ENCODE data around the gene MESP1. TPM values are rescaled to one million over a fixed set of nuclear protein-coding genes. Genes with fewer than 3 reads are reported as not detected.
"Not testable (repeated sequence)": the region's sequence is repeated elsewhere in the genome, so short reads cannot be mapped to it uniquely, and the experiment has no call there.

MESP1 gene, protein sequence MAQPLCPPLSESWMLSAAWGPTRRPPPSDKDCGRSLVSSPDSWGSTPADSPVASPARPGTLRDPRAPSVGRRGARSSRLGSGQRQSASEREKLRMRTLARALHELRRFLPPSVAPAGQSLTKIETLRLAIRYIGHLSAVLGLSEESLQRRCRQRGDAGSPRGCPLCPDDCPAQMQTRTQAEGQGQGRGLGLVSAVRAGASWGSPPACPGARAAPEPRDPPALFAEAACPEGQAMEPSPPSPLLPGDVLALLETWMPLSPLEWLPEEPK
- total RNA-seq = 0.44 TPM

DNA sequence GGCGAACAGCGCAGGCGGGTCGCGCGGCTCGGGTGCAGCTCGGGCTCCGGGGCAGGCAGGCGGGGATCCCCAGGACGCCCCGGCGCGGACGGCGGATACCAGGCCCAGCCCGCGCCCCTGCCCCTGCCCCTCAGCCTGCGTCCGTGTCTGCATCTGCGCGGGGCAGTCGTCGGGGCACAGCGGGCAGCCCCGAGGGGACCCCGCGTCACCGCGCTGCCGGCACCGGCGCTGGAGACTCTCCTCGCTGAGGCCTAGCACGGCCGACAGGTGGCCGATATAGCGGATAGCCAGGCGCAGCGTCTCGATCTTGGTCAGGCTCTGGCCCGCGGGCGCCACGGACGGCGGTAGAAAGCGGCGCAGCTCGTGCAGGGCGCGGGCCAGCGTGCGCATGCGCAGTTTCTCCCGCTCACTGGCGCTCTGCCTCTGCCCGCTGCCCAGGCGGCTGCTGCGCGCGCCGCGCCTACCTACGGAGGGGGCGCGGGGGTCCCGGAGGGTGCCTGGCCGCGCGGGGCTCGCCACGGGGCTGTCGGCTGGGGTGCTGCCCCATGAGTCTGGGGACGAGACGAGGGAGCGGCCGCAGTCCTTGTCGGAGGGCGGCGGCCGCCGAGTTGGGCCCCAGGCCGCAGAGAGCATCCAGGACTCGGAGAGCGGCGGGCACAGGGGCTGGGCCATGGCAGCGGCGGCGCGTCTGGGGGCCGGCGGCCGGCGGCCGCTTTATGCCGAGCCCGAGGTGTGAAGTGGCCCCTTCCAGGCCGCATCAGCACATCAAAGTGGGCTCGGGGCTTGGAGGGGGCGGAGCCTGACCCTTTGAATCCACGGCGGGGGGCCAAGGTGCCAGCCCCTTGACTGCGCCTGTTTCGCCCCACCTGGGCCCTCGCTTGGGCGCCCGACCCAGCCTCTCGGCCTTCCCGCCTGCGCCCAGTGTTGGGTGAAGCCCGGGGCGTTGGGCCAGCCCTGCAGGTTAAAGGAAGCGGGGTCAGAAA lies at the start of gene MESP1:
TSS of gene MESP1 (minus strand) at position 690 of the 983 bp plus-strand sequence. CDS start at position 672, 18 bp downstream.
- peak; percentile 89 for ATAC-seq

DNA sequence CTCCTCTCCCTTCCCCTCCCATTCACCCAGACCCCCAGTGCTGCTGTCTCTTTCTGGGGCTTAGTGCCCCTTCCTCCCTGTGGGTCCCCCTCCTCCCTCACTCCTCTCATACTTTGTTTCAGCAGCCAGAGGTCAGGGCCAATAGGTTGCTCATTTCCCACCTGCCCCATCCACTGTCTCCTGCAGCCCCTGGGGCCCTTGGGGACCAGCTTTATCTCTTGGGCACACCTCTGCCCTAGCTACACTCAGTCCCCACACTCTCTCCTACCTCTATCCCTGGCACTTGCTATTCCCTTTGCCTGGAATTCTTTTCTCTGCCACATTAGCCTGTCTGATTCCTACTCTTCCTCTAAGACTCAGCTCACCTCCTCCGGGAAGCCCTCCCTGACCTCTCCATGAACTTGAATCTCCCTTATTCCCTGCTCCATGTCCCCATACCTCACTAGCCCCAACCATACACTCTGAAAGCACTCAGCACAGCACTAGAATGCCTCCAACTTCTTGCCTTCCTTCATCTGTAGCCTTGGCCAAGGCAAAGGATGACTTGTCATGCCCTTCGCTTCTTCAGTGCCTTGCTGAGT lies 49.0 kb upstream of the MESP1 start:
- no peak for ATAC-seq

DNA sequence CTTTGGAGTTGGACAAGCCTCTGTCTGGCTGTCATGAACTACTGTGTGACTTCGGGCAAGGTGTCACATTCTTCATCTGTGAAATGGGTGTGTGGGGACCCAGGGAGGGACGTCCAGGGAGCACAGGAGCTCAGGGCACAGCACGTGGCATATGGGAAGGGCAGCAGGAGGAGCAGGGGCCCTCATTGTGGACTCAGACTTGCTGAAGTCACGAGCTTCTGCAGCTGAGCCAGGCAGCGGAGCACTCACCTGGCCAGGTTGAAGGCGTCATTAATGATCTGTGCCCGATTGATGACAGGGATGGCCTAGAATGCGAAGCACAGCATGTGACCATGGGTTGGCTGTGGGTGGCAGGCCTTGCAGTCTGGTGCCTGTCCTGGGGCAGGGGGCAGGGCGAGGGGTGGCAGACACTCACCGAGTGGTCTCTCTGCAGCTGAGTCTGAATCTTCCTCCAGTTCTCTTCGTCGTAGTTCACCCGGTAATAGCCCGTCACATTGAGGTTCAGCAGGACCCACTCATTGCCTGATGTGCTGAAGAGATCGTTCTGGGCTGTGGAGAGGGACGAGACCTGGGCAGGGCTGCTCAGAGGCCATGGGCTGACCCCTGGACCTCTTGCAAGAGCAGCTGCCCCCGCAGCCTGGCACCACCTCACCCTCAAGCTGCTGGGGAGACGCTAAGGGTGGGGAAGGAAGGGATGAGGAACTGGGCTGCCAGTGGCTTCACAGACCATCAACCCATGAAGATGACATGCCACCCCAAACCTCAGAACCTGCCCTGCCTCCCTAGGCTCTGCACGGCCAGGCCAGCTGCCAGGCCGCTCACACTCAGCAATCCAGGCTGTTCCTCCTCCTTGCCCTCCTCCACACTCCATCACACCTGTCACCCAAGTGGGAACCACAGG lies 48.2 kb upstream of the MESP1 start:
- ATAC-seq = no peak

DNA sequence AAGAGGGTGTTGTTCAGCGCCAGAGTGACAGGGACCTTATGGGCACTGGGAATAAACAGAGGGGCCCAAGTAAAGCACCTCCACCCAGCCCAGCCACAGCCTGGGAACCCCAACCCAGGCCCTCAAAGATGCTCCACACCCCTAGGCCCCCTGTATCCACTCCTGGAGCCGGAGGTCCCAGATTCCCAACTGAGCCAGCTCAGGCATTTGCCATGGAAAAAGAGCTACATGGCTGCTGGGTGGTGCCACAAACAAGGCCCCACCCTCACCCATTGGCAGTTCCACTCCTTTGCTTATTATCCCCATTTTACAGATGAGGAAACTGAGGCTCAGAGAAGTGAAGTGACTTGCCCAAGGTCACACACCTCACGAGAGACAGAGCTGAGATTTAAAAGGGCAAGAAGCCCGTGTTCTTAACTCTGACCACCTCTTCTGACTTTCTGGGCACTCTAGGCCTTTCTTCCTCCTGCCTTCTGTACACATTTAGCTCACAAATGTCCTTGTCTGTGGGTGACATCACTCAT lies 46.7 kb upstream of the MESP1 start:
- ATAC-seq = no peak

DNA sequence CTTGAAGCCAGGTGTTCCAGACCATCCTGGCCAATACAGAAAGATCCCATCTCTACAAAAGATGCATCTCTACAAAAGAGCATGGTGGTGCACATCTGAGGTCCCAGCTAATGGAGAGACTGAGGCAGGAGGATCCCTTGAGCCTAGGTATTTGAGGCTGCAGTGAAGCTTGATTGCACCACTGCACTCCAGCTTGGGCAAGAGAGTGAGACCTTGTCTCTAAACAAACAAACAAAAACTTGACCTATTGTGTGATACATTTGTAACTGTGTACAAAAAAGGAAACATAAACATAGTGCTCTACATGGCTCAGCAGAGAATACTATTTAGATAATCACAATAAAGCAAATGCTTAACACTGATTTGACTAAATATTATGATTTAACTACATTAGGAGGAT lies 44.9 kb upstream of the MESP1 start:
- no peak for ATAC-seq

DNA sequence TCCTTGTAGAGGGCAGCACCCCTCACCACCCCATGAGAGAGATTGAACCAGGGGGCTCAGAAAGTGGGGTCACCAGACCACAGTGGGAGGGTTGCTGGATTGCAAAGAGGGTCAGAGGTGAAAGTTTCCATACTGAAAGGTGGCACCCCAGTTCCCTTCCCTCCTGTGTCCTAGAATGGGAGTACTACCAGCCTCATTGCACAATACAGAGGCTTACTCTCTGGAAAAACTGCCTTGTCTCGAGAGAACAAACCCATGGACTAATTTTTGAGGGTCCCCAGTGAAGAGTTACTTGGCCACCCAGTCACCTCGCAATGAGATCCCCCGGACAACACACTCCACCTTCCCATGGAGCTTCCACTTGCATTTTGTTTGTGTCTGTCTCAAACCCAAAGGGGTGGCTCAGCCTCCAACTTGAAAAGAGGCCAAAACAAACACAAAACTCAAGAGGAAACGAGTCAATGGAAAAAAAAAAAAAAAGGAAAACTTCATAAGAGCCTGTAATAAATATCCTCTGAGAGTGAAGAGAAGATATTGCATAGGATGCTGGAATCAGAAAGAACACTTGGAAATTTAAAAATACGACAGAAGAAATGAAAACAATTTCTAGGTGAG lies 43.7 kb upstream of the MESP1 start:
- ATAC-seq = no peak

DNA sequence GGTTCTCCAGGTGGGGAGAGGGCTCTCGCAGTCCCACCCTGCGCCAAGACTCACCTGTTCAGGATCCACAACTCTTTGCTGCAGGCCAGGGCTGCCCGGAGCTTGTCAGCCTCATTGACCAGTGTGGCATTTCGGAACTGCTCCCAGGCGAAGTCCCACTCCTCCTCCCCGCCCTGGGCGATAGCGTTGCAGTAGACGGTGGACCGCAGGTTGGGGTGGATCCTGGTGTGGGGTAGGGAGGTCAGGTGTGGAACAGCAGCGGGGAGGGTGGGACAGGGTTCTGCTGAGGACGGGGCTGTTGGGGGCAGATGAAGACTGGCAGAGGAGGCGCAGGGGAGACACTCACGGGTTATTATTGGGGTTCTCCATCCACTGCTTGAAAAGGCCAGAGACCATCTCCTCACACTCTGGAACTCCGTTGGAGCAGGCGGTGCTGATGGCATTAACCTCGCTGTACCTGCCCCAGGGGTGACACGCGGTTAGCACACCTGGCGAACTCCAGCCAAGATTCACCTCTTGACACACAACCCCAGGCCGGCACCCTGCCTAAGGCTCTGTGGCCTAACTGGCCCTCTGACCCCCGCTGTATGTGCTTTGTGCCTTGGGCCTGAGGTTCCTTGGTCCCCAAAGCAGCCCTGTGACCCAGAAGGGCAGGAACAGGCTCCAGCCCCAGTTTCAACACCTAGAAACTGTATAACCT lies 41.2 kb upstream of the MESP1 start:
- no peak for ATAC-seq

DNA sequence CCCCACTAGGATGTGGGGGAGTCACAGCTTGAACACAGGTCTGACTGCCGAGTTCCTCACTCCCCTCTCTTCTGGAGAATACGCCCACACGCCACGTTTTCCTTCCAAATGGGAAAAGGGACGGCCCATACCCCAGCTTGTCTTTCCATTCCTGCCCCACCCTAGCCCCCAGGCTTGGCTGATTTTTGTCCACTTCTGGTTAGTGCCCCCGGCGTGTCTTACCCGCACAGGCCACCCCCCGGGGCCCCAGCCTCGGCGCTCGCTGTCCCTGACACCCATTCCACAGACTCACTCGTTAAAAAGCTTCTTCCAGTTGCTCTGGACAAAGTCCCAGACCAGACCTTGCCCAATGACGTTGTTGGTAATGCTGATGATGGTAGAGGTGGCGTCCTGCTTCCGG lies 39.6 kb upstream of the MESP1 start:
- no peak for ATAC-seq

DNA sequence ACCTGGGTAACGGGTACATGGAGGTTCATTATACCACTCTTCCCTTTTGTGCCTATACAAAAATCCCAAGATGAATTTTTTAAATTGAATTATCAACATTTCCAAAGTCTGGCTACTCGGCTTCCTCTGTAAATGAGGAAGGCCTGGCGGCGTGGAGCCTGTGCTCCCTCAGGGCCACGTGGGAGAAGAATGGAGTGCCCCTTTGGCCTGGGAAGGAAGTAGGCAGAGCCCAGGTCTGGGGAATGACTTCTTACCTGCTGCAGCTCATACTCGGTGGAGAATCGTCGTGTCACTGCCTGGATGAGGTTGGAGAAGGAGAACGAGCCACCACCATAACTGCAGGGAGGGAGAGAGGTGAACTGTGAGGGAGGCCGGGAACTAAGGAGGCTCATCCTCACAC lies 39.2 kb upstream of the MESP1 start:
- no peak for ATAC-seq

DNA sequence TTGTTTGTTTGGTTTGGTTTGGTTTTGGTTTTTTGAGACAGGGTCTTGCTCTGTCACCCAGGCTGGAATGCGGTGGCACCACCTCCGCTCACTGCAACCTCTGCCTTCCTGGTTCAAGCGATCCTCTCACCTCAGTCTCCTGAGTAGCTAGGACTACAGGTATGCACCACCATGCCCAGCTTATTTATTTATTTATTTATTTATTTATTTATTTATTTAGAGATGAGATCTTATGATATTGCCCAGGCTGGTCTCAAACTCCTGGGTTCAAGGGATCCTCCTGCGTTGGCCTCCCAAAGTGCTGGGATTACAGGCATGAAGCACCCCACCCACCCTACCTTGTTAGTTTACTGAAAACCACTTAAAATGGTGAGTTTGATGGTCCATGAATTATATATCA lies 37.5 kb upstream of the MESP1 start:
- not testable (repeated sequence) for ATAC-seq

DNA sequence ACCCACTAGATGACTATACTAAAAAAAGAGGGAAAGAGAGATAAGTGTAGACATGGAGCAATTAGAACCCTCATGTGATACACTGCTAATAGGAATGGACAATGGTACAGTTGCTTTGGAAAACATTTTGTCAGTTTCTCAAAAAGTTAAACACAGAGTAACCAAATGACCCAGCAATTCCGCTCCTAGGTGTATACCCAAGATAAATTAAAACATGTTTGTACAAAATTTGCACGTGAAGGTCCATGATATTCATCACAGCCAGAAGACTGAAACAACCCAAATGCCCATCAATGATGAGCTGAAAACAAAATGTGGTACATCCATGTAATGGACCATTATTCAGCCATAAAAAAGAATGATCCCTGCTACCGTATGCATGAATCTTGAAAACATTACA lies 36.9 kb upstream of the MESP1 start:
- ATAC-seq = no peak

DNA sequence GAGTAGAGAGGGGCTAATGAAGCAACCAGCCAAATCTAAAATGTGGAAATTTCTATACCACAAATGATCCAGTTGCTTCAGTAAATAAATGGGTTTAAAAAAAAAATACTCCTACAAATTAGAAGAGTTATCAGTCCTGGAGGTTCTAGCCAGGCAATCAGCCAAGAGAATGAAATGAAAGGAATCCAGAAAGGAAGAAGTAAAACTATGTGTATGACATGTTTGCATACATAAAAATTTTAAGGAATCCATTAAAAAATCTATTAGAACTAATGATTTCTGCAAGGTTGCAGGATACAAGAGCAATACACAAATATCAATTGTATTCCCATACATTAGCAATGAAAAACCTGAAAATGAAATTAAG lies 34.7 kb upstream of the MESP1 start:
- ATAC-seq = no peak

DNA sequence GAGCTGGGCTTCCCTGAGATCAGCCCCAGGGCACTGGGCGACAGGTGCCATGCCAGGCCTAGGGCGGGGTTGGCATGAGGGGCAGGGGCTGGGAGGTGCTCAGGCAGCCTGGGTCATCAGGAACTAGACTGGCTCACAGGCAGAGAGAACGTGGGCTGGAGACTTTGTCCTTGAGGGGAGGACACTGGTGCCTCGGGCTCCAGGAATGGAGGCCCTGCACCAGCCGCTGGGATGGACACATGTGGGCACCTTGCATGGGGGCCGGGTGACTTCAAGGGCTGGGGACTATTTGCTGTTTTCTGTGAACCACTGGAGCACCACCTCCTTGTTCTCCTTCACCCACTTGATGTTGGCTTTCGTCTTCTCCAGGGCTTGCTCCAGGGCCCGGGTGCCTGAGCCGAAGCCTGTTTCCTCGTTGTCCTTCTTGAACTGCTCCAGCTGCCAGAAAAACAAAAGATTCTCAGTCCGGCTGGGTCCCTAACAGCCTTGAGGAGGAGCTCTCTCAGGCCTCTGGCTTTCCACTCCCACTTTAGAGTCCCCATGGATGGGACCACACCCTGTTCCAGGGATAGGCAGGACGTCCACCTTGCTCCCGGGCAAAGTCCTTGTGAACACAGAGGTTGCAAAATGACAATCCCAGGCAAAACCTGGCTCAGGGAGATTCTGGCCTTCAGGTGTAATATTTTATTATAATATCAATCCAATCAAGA lies 34.2 kb upstream of the MESP1 start:
- ATAC-seq = no peak

DNA sequence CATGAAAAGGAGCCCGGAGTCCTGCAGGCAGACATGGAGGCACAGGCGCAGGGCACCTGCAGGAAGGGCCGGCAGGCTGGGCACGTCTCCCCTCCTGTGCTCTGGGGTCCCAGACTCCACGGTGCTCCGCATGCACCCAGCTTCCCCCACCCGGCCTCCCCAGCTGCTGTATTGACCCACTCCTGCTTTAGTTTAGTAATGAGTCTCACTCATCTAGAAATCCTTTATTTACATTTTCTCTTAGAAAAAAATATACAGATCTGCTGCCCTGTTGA lies 33.6 kb upstream of the MESP1 start:
- no peak for ATAC-seq

DNA sequence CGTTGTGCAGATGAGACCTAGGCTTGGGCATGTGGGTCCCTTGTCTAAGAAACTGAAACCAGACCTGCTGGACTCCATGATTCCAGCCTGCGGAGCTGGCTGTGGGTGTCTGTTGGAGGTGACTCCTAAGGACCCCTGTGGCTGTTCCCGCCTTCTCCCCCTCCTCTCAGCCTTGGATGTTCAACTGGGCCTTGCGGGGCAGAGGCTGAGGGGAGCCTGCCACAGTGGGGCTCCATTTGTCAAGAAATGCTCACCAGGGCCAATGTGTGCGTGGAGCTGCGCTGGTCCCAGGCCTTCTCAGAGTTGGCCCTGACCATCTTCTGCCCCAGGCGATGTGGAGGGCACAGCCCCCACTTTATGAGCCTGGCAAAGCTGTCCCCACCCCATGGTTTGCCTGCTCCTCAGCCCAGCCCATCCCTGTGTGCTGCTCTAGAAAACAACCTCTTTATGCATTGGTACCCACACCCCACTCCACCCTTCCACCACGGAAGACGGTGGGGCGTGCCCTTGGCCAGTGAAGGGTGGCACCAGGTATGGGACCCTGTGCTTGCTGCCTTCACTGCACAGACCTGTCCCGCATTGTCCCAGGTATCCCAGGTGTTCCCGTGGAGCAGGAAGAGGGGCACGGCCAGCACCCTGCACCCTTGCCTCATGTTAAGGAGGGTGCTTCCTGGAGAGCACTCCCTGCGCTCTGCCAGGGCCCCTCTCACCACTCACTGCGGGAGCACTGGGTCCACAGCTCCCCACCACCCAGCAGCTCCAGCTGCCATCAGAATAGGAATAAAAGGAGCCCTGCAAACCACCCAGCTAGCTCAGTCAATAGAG lies 33.0 kb upstream of the MESP1 start:
- no peak for ATAC-seq

DNA sequence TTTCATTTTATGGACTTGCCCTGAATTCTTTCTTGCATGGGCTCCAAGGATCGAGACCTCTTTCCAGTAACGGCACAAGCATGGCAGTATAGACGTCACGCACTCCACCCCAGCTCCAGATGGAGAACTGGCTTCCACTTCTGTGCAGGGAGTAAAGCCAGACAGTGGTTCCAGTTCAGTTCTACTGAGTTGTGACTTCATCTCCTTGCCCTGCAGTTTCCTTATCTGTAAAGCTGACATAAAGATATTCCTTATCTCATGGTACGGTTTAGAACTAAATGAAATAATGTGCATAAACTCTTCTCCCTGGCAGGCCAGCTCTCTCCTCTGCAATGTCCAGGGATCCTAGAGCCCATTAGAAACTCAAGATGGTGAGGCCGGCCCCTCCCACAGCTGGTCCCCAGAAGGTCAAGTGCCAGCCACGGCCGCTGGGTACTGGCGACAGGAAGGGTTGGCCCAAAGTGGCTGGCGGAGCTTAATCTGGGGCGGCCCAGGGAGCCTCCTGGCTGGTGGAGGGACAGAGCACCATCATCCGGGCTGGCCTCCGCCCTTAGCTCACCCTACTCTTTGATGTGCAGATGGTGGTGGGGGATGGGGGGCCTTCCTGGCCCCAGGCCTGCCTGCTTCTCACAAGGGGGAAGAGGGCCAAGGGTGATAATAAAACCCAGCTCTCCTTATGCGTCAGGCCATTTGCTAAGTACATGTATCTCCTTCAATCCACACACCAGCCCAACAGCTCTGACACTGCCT lies 32.2 kb upstream of the MESP1 start:
- ATAC-seq = no peak

DNA sequence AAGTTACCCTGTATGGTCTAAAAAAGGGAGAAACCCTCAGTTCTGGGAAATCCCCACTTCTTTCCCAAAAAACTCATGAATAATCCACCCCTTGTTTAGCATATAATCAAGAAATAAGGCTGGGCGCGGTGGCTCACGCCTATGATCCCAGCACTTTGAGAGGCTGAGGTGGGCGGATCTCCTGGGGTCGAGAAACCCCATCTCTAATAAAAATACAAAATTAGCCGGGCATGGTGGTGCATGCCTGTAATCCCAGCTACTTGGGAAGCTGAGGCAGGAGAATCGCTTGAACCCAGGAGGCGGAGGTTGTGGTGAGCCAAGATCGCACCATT lies 31.5 kb upstream of the MESP1 start:
- not testable (repeated sequence) for ATAC-seq

DNA sequence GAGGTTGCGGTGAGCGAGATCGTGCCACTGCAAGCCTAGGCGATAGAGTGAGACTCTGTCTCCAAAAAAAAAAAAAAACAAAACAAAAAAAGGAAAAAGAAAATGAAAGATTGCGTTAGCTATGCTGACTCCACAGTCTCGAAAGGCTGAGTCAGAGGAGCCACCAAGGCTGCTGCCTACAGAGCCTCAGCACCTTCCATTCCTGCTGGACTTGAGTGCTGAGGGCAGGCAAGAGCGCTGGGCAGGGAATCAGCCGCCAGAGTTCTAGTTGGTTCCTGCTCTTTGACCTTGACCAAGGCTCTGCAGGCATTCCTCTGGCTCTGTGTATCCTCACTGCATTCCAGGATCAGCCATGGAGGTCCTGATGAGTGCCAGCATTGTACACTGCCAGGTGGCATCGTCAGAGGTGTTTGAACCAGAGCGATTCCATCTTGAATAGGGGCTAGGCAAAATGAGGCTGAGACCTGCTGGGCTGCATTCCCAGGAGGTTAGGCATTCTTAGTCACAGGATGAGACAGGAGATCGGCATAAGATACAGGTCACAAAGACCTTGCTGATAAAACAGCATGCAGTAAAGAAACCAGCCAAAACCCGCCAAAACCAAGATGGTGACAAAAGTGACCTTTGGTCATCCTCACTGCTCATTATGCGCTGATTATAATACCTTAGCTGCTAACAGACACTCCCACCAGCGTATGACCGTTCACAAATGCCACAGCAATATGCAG lies 31.0 kb upstream of the MESP1 start:
- ATAC-seq = peak; percentile 76
